Mammary epithelial cell (primary cell): ENCODE results near the gene TMEM131L.

Source experiments
- EZH2 ChIP-seq: IDR thresholded peaks from 2 replicates; pipeline ENCODE4 v1.6.1; 2012; ENCODE audit warnings: low read length, inconsistent platforms, borderline replicate concordance
- TF ChIP-seq, protein P1 (sequence below), 2 donors: IDR thresholded peaks in 1 of 2; conservative IDR thresholded peaks in 1 of 2; 2 replicates each; pipeline ENCODE4 v1.5.1; 2011 to 2012; ENCODE audit warnings: inconsistent platforms in 2 of 2, low read length in 2 of 2, mild to moderate bottlenecking in 2 of 2, control low read depth in 1 of 2, low read depth in 1 of 2; ENCODE audit not compliant: insufficient read depth in 1 of 2; ENCODE audit errors: extremely low read depth in 1 of 2

DNA sequence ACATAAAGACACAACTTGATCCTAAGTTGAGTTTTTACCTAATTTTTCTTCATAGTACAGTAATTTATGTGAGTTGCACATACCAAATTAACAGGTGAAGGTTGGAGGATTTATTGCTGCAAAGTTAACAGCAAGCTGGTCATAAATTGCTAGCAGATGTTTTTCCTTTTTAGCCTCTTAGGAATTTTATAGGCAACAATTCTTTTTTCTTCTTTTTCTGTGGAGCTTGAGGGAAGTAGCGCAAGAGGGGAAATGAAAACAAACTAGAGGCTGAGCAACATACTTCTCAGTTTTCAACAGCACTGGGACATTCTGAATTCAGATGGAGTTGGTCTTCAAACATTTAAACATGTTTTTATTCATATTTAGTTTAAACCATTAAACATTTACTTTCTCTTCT lies 154.2 kb downstream of the TMEM131L start:
- TF ChIP-seq, protein P1, sequence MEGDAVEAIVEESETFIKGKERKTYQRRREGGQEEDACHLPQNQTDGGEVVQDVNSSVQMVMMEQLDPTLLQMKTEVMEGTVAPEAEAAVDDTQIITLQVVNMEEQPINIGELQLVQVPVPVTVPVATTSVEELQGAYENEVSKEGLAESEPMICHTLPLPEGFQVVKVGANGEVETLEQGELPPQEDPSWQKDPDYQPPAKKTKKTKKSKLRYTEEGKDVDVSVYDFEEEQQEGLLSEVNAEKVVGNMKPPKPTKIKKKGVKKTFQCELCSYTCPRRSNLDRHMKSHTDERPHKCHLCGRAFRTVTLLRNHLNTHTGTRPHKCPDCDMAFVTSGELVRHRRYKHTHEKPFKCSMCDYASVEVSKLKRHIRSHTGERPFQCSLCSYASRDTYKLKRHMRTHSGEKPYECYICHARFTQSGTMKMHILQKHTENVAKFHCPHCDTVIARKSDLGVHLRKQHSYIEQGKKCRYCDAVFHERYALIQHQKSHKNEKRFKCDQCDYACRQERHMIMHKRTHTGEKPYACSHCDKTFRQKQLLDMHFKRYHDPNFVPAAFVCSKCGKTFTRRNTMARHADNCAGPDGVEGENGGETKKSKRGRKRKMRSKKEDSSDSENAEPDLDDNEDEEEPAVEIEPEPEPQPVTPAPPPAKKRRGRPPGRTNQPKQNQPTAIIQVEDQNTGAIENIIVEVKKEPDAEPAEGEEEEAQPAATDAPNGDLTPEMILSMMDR (conservative IDR thresholded peaks at IDR 0.05 in 1 of 2, IDR thresholded peaks at IDR 0.05 in 1 of 2; ENCODE audit: extremely low read depth in 1 of 2, insufficient read depth in 1 of 2, low read depth in 1 of 2, low read length in 2 of 2) = no peak
- TF ChIP-seq EZH2 = no peak
